Upper lobe of left lung (tissue), 4 donors: ENCODE data around the gene TMUB1.

ENCODE experiments used
- CTCF ChIP-seq, 6 experiments: fragments of 450-650 bp in 4 of 6; fragments of 200-600 bp in 2 of 6; sonication (generic) in 2 of 6; IDR thresholded peaks; one replicate each; pipeline ENCODE4 v1.5.1; 2016 to 2019; ENCODE audit warnings: antibody characterized with exemption in 6 of 6
- POLR2A ChIP-seq, 4 donors: fragments of 450-650 bp; IDR thresholded peaks; one replicate each; pipeline ENCODE4 v1.5.1; 2016 to 2017; ENCODE audit warnings: antibody characterized with exemption in 4 of 4, mild to moderate bottlenecking in 2 of 4
- POLR2AphosphoS5 ChIP-seq, 2 donors: sonication (generic); formaldehyde crosslinking; IDR thresholded peaks; one replicate each; pipeline ENCODE4 v1.5.1; 2017; ENCODE audit warnings: antibody characterized with exemption in 2 of 2

GRCh38 chr7:151078233-151079040 is 4.9 kb downstream of the TMUB1 start:
- TF ChIP-seq CTCF (IDR thresholded peaks at IDR 0.05), result no peak
- no peak for TF ChIP-seq POLR2A (IDR thresholded peaks at IDR 0.05)
- TF ChIP-seq POLR2AphosphoS5 (IDR thresholded peaks at IDR 0.05), result no peak
